OCI-LY3 (cell line): ENCODE results near the gene RBMX.

ENCODE experiments used
- EZH2phosphoT487 ChIP-seq: fragments of 200-600 bp; shearing (Covaris generic); IDR thresholded peaks from 2 replicates; pipeline ENCODE4 v1.6.1; 2018; ENCODE audit warnings: antibody characterized with exemption, mixed run types, low read depth
- TF ChIP-seq, protein P1 (sequence below): fragments of 200-600, 300-600 bp; sonication (generic); IDR thresholded peaks from 2 replicates; pipeline ENCODE4 v1.5.1; 2014; ENCODE audit warnings: antibody characterized with exemption, low read length, low read depth

DNA sequence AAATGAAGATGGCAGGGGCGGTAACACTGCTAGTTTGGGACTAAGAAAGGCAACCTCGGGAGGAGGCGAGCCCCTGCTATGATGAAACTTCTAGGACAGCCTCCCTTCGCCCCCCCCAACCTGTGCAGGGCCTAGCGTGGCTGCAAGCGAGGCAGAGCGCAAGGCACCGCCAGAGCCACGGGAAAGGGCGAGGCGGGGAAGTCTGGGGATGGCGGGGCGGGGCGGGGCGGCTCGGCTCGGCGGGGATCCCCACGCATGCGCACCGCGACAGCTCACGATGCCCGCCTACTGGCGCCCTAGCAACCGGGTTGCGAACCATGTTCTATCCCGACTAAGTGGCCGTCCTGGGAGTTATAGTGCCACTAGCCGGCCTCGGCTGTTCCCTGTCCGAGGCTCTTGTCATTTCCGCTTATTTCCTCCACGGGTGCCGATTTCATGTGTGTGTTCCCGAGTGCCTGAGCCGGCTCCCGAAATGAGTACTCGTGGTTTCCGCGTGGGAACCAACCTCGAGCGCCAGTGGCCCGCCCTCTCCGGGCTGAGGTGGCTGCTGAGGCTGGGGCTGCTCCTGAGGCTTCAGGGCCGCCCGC, 28.7 kb upstream of the RBMX start:
- TF ChIP-seq, protein P1, sequence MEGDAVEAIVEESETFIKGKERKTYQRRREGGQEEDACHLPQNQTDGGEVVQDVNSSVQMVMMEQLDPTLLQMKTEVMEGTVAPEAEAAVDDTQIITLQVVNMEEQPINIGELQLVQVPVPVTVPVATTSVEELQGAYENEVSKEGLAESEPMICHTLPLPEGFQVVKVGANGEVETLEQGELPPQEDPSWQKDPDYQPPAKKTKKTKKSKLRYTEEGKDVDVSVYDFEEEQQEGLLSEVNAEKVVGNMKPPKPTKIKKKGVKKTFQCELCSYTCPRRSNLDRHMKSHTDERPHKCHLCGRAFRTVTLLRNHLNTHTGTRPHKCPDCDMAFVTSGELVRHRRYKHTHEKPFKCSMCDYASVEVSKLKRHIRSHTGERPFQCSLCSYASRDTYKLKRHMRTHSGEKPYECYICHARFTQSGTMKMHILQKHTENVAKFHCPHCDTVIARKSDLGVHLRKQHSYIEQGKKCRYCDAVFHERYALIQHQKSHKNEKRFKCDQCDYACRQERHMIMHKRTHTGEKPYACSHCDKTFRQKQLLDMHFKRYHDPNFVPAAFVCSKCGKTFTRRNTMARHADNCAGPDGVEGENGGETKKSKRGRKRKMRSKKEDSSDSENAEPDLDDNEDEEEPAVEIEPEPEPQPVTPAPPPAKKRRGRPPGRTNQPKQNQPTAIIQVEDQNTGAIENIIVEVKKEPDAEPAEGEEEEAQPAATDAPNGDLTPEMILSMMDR: no peak
- TF ChIP-seq EZH2phosphoT487: no peak
